ENCODE results near the gene CNTN5.

DNA sequence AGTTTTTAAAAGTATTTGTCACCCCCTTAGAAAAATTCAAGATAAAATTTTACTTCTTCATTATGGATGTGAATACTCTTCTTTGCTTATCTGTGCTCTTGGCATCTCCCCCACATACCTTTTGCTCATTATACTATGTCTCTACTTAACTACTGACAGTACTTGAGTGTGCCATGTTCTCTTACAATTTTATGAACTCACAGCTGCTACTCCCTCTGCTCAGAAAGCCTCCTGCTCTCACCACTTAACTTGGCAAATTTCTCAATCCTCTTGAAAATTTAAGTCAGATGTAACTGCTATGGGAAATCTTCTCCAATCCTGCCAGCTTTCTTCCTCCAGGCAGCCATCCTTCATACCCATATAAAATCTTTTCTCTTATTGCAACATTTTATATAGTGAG is 163.4 kb downstream of the CNTN5 start:
- TF ChIP-seq POLR2A (IDR thresholded peaks at IDR 0.05), result no peak
- TF ChIP-seq, protein P1, sequence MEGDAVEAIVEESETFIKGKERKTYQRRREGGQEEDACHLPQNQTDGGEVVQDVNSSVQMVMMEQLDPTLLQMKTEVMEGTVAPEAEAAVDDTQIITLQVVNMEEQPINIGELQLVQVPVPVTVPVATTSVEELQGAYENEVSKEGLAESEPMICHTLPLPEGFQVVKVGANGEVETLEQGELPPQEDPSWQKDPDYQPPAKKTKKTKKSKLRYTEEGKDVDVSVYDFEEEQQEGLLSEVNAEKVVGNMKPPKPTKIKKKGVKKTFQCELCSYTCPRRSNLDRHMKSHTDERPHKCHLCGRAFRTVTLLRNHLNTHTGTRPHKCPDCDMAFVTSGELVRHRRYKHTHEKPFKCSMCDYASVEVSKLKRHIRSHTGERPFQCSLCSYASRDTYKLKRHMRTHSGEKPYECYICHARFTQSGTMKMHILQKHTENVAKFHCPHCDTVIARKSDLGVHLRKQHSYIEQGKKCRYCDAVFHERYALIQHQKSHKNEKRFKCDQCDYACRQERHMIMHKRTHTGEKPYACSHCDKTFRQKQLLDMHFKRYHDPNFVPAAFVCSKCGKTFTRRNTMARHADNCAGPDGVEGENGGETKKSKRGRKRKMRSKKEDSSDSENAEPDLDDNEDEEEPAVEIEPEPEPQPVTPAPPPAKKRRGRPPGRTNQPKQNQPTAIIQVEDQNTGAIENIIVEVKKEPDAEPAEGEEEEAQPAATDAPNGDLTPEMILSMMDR (IDR thresholded peaks at IDR 0.05 in 4 of 5, conservative IDR thresholded peaks at IDR 0.05 in 1 of 5), result no peak

Data from gastrocnemius medialis (tissue), 4 donors.